ENCODE data around the gene TMBIM1. TPM values are rescaled to one million over a fixed set of nuclear protein-coding genes. Genes with fewer than 3 reads are reported as not detected.
A peak's percentile ranks its signal among the peaks of the same experiment; 100 is the strongest.

TMBIM1 gene
- total and polyA plus RNA-seq, 9 of the 15 experiments (the other 6 are each of a cell fraction or from before 2014, with no cell fraction given): 14.2 to 105 (median 47.0) TPM

DNA sequence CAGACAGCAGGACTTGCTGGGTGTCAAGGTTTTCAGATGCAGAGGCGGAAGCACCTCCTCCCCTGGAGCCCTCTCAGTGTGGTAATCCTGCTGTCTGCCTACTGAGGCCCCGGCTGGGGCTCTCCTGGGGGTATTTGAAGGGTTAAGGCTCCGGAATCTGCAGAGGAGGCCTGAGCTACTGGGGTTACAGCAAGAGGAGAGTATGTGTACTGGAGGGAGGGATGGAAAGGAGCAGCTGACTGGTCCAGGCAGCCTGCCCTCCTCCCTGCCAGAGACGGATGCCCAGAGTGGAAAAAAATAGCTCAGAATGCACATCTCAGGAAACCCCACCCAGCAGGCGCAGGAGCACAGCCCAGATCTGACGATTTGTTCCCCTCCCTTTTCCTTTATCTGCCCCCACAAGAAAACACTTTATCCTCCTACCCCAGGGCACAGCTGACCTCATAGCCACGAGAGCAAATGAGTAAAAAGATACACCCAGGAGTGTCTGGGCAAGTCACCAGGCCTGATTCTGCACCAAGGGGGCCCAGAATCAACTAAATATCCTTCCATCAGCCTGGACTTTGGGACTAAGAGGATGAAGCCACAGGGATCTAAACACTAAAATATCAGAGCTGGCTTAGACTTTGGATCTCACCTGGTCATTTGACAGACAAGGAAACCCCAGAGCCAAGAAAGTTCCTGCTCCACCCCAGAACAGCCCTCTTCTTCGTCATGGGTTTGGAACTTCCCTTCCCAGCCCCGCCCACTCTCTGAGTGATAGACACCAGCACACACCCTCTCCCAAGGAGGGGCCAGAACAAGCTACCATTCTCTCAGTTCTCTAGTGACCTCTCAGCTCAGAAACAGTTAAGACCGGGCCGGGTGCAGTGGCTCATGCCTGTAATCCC, 5.5 kb downstream of the TMBIM1 start (continued):
- TF ChIP-seq, protein P1, sequence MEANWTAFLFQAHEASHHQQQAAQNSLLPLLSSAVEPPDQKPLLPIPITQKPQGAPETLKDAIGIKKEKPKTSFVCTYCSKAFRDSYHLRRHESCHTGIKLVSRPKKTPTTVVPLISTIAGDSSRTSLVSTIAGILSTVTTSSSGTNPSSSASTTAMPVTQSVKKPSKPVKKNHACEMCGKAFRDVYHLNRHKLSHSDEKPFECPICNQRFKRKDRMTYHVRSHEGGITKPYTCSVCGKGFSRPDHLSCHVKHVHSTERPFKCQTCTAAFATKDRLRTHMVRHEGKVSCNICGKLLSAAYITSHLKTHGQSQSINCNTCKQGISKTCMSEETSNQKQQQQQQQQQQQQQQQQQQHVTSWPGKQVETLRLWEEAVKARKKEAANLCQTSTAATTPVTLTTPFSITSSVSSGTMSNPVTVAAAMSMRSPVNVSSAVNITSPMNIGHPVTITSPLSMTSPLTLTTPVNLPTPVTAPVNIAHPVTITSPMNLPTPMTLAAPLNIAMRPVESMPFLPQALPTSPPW (CRISPR knock-in tag; IDR thresholded peaks at IDR 0.05): peak; percentile 67
- peak; percentile 50; the same call in 1 of the 2 replicates for TF ChIP-seq POLR2G (IDR thresholded peaks at IDR 0.05; ENCODE audit: low read depth, low read length)
- TF ChIP-seq ATF1 (CRISPR knock-in tag; IDR thresholded peaks at IDR 0.05): no peak
- TF ChIP-seq ATF1 (tag; IDR thresholded peaks at IDR 0.05): peak; percentile 78
- 0 out of 2 replicates have a peak, but pooled peaks have one; percentile 25 for TF ChIP-seq HDAC2 (IDR thresholded peaks at IDR 0.05)
- TF ChIP-seq NEUROD1 (IDR thresholded peaks at IDR 0.05; ENCODE audit: borderline replicate concordance, low read depth, low read length, partially characterized antibody): peak; percentile 12
- TF ChIP-seq PCBP1 (IDR thresholded peaks at IDR 0.05; ENCODE audit: low read depth, low read length, poor library complexity, severe bottlenecking): no peak
- peak in 1 of 2 experiments; percentile 13; a peak in 1 of 4 replicates for TF ChIP-seq SRF (CRISPR knock-in tag; IDR thresholded peaks at IDR 0.05)
- TF ChIP-seq ZNF766 (CRISPR knock-in tag; conservative IDR thresholded peaks at IDR 0.05): 0 out of 2 replicates have a peak, but pooled peaks have one; percentile 35
- peak; percentile 46; the same call in 1 of the 2 replicates for TF ChIP-seq NCOR1 (IDR thresholded peaks at IDR 0.05)
- peak; percentile 70 for TF ChIP-seq TBP (optimal IDR thresholded peaks at IDR 0.05; ENCODE audit: low read depth, low read length)
- peak; percentile 4; the same call in 1 of the 2 replicates for TF ChIP-seq EGR1 (conservative IDR thresholded peaks at IDR 0.05)
- TF ChIP-seq TEAD4 (IDR thresholded peaks at IDR 0.05; ENCODE audit: low read length): peak; percentile 48
- TF ChIP-seq TEAD4 (CRISPR knock-in tag; IDR thresholded peaks at IDR 0.05; ENCODE audit: borderline replicate concordance): no peak
